HG03108 (cell line): ENCODE results near the gene CEACAM5.
"Not testable (repeated sequence)": the region's sequence is repeated elsewhere in the genome, so short reads cannot be mapped to it uniquely, and the experiment has no call there.

ENCODE experiments used
- ATAC-seq: cut with Tn5 transposase; IDR thresholded peaks from one replicate; pipeline ENCODE4 v1.9.1; 2021; ENCODE audit warnings: moderate library complexity; ENCODE audit not compliant: unreplicated experiment

The CEACAM5 gene

DNA sequence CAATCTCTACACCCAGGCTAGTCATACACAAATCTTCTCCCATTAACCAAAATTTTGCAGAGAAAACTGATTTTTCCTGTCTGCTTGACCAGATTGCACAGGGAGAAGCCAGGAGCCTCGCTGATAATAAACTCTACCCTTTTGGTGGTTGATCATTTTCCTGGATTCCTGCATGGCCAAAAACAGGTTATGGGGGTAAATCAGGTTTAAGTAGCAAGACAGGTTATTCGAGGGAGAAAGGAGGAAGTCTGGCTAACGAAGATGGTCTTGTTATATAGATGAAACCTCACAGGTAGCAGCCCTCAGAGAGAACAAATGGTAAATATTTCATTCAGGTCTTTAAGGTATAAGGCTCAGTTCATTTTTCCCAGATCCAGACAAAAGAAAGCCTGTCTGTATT lies 30.9 kb downstream of the CEACAM5 start:
- no peak for ATAC-seq

DNA sequence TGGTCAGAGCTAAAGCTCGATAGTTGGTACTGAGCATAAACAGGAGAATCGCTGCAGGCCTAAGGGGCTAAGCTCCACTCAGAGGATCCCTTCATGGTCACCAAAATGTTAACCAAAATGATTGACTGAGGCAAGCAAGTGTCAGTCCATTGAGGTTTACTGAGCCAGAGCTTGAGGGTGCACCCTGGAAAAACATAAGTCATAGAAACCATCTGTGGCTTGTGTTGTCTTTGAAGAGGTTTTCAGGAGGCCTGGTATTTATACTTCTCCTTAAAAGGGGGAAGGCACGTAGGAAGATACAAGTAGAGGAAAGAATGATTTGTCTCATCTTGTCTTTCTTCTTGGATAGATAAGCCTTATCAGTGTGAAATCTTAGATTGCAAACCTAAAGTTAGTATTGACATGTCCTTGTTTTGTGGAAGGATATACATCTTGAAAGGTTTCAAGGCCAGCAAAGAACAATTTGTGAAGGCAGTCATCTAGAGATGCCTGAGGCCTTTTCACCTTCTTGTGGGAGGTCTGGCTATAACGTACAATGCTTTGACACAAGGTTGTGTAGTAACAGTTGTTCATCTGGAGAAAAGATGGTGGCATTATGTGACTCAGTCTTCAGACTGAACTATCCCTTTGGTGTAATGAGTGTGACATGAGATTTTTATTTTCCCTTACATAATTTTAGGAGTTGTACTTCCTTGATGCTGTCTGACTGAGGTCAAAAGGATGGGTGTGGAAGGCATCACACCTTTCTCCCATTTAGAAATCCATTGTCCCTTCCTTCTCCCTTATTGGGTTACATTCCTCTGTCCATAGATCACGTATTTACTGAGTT lies 32.2 kb downstream of the CEACAM5 start:
- ATAC-seq = no peak

DNA sequence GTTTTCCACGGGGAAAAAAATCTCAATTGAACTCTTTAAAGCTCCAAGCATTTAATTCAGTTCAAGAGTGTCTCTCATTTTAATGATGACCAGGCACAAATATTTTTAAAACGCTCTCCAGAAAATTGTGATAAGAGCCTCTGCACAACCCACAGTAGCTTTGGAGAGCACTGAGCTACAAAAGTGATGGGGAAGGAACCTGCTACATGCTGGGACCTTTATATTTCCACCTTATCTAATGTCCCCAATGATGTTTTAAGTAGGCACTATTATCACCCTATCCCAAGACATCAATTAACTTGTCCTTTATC lies 32.8 kb downstream of the CEACAM5 start:
- no peak for ATAC-seq

DNA sequence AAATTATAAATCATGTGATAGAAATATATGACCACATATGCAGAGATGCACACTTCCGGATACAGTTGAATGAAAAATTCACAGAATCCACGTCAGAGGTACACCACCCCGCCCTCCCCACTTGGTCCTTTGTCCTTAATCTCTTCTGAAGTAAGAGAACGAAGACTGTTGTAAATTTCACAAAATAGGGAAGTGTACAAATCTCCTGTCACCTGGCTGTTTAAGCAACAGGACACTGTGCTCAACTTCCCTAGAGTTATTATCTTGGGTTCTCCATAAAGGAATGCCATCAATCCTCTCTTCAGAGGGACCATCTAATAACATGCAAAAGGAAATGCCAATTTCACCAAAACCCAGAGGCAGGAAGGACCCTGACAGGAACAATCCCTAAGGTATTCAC lies 36.4 kb downstream of the CEACAM5 start:
- ATAC-seq = no peak

DNA sequence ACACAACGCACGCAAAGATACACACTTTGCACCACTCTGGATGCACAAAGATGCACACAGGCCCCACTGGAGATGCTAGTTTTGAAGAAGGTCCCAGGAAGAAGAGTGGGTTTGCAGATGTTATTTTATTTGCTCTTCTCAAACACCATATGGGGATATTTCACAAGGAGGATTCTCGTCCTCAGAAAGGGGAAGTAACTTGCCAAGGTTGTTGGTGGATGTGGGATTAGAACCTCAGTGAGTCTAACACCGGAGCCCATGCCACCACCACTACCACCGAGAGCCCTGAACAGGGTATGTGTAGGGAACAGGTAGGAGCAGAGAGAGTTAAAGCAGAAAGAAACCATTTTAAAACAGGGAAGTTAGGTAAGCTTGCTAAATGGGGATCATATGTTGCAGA lies 37.3 kb downstream of the CEACAM5 start:
- no peak for ATAC-seq

DNA sequence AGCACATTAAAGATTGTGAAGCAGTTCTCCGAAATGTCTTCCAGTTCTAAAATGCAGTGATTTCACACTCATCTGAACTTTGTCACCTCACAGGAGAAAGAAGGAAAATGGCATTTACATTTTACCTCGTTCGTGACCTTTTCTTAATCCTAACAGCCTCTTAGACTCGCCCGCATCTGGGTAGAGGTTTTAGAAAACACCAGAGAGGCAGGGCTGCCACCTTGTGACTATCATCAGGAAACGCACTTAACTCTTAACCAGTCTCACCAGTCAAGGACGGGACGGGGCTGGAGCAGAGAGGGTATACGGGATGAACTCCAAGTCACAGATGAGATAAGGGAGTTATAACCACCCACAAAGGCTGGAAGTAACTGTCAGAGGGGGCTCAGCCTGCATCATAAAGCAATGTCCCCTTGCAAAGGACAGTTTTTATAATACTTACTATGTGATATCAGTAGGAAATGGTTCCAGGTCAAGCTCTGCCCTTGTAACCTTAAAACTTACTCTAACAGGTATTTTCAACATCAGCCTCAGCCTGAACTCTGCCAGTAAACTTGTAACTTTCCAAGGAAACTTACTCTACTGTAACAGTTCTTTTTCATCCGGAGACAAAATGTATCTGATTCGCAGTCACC lies 38.3 kb downstream of the CEACAM5 start:
- no peak for ATAC-seq

DNA sequence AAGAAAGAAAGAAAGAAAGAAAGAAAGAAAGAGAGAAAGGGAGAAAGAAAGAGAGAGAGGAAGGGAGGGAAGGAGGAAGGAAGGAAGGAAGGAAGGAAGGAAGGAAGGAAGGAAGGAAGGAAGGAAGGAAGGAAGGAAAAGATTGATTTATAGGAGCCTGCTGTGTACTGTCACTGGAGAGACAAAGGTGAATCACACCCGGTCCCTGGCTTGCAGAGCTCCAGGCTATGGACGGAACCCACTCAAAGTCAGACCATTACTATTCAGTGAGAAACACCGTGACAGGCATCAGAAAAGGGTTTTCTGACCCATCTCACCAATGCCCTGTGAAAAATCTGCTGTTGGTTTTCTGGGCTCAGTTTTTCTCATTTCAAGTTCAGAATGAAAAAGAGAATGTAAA lies 39.6 kb downstream of the CEACAM5 start:
- no peak for ATAC-seq

DNA sequence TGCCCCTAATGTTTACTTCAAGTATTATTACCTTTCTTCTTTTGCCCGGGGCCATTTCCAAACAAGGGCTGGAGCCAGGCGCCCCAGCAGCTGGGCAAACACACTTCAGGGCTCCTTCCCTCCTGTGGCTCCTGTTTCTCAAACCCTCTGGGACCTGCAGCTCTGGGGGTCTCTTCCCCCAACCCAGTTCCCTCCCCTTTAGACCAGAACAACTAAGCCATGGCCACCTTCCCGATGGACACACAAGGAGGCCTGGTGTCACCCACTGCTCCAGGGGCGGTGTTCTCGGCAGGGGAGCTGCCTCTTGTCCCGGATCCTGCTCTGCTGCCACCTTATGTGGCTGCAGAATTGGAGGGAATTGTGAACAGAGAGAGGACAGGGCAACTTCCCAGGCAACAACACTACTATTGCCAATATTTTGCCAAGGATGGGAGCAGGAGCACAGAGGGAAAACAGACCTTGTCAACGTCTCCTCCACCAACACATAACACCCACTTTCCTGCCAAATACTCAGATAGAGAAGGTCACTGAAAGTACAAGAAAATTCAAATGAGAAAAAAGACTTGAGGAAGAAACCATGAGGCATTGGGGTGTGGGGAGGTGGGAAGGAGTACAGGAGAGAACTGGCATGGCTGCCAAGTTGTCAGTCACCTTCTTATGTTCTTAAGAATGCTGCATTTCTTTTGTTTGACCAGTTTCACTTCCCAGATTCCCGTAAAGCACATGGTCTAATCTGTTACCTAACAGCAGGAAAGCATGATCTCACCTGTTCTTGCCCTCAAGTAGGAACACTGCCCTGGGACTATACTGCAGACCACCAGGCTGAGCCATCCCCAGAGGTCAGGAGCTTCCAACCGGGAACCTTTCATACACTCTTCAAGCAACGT lies 42.1 kb downstream of the CEACAM5 start:
- not testable (repeated sequence) for ATAC-seq

DNA sequence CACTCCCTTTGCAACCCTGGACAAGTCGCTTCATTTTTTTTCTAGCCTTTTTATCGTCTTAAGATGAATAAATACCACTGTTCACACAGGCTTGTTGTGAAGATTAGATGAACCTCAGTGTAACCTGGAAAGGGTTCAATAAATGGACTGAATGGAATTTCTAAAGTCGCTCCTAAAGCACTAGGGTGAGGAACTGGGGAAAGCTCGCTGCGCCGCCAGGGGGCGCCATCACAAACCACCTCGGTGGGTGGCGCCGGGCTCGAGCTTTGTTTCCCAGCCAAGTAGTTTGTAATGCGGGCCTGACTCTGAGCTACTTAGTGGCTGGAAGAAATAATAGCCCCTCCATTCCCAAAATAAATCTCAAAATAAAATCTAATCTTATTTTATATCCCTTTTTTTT lies 44.7 kb downstream of the CEACAM5 start:
- no peak for ATAC-seq

DNA sequence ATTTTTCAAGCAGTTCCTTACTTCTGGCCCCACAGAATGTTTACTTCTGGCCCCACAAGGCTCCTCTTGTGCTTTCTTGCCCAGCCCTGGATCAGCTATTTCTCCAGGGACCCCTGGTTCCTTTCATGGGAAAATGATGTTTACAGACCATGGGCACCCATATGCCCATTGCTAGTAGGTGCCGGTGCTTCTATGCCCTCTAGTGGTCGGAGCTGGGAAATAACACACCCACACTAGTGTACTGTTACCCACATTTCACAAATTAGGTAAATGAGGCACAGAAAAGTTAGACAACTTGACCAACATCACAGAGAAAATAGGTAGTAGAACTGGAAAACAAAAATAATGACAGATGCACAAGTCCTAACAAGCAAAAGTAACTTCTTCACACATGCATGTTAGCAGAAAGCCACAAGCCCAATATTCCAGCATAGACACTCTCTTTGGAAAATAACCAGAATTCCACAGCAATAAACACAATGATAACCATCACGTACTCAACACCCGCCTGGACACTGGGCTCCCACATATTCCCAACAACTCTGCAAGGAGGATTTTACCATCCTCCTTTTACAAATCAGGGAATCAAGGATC lies 45.6 kb downstream of the CEACAM5 start:
- ATAC-seq = no peak

DNA sequence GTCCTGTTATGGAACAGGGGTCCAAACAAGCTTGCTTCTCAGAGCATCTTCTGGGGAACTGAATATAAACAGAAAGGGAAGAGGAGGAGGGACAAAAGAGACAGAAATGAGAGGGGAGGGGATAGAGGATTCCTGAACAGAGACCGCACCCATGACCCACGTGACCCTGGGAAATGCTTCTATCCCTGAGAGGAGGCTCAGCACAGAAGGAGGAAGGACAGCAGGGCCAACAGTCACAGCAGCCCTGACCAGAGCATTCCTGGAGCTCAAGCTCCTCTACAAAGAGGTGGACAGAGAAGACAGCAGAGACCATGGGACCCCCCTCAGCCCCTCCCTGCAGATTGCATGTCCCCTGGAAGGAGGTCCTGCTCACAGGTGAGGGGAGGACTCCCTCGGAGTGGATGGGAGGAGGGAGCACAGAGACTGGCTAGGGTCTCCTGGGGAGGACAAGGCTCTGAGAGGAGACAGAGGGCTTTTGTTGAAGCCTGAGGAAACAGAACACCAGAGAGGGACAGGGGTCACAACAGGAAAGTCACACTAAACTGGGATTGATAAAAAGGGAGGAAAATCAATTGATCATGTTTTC lies 47.0 kb downstream of the CEACAM5 start, which contains the start of gene CEACAM6:
CEACAM6 (plus strand) TSS at position 203 of the 586 bp plus-strand sequence; CDS start at position 312, 109 bp downstream.
- no peak for ATAC-seq

DNA sequence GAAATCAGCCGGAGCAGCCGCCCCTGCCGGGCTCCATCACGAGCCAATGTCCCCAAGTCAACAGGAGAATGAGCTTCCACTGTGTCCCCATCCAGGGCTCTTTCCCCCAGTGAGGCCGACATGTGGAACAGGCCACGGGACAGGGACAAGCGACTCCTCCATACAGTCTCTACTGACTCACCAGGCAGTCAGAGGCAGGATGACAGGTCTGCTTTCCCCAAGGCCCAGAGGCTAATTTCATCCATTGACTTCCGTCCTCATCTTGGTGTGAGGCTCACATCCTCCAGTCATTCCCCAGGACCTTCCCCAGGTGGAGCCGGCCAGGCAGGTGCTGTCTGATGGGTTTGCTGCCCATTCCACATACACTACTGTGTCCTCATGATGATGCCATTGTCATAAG lies 50.4 kb downstream of the CEACAM5 start:
- no peak for ATAC-seq

DNA sequence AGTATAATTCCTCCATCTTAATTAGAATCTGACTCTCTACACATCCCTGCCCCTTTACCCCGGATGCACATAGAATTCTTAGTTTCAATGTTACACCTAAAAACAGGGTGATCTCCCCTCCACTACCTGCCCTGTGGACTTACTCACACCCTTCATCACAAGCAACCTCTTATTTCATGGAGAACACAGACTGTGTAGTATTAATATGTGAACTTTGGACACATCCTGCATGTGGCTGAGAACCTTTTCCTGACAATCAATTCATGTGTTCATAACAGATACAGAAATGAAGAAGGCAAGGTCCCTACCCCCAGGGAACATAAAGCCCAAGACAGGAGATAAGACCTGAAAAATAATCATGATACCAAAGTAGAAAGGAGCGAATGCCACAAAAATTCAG lies 58.7 kb downstream of the CEACAM5 start:
- no peak for ATAC-seq

DNA sequence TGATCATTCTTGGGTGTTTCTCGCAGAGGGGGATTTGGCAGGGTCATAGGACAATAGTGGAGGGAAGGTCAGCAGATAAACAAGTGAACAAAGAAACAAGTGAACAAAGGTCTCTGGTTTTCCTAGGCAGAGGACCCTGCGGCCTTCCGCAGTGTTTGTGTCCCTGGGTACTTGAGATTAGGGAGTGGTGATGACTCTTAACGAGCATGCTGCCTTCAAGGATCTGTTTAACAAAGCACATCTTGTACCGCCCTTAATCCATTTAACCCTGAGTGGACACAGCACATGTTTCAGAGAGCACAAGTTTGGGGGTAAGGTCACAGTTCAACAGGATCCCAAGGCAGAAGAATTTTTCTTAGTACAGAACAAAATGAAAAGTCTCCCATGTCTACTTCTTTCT lies 59.7 kb downstream of the CEACAM5 start:
- ATAC-seq = not testable (repeated sequence)

DNA sequence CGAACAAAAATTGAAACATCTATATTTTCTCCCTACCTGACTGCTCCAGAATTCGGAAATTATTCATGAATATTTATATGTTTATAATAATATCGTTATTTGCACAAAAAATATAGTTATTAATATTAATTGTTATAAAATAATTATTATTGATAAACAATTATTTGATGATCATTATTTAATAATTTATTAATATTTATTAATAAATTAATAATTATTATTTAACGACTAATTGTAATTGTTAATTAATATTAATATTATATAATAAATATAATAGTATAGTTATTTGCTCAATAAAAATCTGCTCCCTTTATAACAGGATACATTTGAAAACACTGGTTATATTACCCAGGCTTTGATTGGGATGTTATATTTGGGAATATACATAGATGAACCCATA lies 61.2 kb downstream of the CEACAM5 start:
- no peak for ATAC-seq

DNA sequence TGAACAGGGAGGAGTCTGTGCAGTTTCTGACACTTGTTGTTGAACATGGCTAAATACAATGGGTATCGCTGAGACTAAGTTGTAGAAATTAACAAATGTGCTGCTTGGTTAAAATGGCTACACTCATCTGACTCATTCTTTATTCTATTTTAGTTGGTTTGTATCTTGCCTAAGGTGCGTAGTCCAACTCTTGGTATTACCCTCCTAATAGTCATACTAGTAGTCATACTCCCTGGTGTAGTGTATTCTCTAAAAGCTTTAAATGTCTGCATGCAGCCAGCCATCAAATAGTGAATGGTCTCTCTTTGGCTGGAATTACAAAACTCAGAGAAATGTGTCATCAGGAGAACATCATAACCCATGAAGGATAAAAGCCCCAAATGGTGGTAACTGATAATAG lies 63.0 kb downstream of the CEACAM5 start:
- no peak for ATAC-seq

DNA sequence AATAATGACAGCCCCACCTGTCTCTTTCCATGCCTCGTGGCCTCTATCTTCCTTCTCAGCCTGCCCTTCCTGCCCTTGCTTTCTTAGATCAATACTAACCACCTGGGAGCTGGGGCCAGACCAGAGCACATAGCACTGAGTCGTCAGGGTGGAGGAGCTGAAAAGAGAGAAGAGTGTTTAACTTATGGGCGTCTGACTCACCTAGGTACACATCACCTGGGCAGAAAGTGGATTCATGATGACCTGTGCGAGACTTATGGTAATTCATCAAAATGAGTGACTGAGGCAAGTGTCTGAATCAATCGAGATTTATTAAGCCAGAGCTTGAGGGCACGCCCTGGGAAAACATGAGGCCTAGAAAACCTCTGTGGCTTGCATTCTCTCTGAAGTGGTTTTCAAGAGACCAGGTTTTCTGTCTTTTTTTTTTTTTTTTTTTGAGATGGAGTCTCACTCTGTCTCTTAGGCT lies 66.1 kb downstream of the CEACAM5 start:
- no peak for ATAC-seq

DNA sequence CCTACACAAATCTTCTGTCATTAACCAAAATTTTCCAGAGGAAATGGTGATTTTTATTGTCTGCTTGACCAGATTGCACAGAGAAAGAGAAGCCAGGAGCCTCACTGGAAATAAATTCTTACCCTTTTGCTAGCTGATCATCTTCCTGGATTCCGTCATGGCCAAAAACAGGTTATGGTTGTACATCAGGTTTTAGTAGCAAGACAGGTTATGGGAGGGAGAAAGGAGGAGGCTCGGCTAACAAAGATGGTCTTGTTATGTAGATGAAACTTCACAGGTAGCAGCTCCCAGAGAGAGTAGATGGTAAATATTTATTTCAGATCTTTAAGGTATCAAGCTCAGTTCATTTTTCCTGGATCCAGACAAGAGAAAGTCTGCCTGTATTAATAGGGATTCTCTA lies 68.3 kb downstream of the CEACAM5 start:
- no peak for ATAC-seq
